GM18508 (cell line): Measurements from ENCODE around the gene FYN.

Experiments used
- ATAC-seq: cut with Tn5 transposase; IDR thresholded peaks from one replicate; pipeline ENCODE4 v1.9.1; 2021; ENCODE audit warnings: moderate number of reproducible peaks; ENCODE audit not compliant: insufficient read depth, unreplicated experiment

Gene FYN

GRCh38 chr6:111716325-111716724, 156.9 kb downstream of the FYN start:
- ATAC-seq = no peak

- no peak for ATAC-seq
Measured at GRCh38 chr6:111715321-111715720, 157.9 kb downstream of the FYN start.

DNA sequence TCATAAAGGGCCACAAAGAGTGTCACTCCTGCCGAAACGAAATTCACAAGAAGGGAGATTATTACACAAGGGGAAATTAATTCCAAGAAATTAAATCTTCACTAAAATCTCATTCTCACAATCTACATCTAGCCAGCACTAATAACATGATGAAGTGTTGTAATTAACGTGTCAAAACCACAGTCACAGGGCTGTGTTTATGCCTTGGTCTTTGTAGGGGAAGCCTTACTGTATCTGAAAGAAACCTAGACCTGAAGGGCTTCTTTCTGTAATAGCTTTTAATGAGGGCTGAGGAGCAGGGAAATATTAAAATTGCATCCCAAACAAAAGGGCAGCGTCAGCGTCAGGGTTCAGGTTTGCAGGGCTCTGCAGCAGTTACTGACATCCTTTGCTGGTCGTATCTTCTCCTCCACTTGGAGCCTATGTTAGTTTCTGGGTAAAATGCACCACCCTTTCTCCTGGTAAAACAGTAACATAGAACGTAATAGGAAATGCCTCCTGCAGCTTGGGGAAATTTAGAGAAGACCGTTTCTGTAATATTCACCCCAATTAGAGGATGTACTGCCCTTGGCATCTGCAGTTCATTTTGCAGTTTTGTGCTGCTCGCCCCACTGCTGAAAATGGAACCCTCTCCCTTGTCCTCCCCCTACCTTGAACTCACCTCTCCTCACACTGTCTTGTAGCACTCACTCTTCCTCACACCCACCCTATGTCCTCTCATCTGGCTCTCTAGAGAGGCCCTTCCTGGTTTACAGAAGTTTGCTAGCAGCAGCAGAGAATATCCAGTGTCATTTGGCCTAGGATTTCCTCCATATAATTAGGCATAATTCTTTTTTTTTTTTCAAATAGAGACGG, 158.6 kb downstream of the FYN start:
- ATAC-seq = no peak

- no peak for ATAC-seq
Measured at GRCh38 chr6:111713811-111714210, 159.4 kb downstream of the FYN start.

- ATAC-seq = no peak
Measured at GRCh38 chr6:111713236-111713635, 160.0 kb downstream of the FYN start.

- ATAC-seq = no peak
Measured at GRCh38 chr6:111711984-111712752, 161.1 kb downstream of the FYN start.

GRCh38 chr6:111711476-111711875, 161.8 kb downstream of the FYN start:
- ATAC-seq = no peak

DNA sequence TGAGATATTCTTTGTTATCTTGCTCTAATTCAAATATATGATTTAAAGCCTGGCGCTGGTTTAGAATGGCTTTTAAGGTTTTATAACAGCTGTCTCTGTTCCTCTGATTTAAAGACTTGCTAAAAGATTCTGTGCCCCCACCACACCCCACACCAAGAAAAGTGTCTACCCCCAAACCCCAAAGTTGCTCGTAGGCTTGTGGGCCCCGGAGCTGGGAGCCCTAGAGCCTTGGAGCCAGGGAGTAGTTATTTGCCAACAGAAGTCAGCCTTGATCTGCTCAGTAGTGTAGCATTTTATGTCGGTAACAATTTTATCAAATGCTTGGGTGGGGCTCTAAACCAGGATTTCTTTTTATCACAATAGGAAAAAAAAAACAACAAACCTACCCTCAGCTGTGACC, 162.3 kb downstream of the FYN start:
- no peak for ATAC-seq

GRCh38 chr6:111710439-111710838, 162.8 kb downstream of the FYN start:
- no peak for ATAC-seq

DNA sequence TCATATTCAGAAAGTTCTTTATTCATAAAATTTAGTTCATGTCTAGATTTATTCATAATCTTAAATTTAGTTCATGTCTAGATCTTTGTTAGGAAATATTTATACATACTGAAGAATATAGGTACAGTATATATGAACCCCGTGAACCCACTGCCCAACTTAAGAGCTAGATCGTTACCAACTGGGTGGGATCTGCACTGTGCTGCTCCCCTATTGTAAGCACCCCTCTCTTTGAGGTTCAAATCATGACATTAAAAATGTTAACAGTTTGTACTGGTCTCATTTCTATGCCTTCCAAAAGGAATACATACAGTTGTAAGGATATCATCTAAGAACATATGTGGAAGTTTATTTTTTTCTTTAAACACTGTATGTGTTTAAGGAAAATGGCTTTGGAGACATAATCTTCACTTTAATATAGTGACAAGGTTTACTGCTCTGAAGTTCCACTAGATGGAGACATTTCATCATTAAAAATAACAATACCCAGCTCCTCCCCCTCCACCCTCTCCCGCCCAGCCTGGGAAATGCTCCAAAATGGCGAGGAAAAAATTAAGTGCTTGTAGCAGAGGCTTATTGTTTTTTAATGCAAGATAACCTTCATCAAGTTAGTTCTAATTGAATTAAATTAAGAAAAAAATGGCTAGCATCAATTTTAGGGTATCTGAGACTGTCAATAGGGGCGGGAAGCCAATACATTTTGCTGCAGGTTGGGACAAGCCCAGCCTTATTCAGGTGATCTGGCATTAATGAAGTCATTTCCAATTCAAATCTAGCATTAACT, 163.4 kb downstream of the FYN start:
- ATAC-seq = peak; percentile 89

DNA sequence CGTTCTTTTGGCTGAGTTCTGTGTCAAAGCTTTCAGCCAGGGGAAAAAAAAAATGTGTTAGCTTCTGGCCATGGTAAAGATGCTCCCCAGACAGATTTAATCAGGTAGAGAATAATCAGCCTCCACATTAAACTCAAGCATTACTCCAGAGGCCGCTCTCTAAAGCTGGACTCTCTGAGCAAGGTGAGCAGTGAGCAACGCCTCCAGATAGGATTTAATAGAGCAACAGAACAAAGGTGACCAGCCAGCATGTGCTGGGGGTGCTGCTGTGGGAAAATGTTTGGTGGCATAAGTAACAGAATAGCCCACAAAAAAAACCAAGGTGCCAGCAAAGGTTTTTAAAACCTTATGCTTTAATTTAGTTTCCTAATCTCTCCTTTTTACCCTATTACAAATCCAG, 164.1 kb downstream of the FYN start:
- ATAC-seq = no peak

GRCh38 chr6:111707773-111708172, 165.5 kb downstream of the FYN start:
- ATAC-seq = no peak

DNA sequence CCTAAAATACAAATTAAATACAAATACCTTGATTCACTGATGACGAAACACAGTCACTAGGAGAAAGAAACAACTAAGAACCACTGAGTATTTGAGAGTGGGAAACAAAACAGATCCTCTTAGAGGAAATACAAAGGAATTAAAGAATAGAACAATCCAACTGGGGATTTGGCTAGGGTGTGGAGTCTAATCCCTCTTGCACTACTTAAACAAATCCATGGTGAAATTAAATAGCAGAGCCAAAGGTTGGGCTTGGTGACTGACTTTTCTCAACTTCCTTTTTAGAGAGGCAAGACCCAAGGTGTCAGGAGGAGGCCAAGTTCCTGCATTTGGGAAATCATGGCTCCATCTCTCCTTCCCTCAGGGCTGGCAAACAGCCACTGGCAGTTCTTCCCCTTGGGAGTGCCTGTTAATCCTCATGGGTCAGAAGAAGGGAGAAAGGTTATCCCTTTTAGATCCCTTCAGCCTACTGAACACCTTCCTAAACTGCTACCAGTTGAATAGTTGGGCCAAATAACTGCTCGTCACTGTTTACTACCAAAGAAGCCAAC, 166.3 kb downstream of the FYN start:
- ATAC-seq = no peak

GRCh38 chr6:111703723-111704122, 169.5 kb downstream of the FYN start:
- ATAC-seq = no peak

GRCh38 chr6:111702268-111702667, 171.0 kb downstream of the FYN start:
- no peak for ATAC-seq

DNA sequence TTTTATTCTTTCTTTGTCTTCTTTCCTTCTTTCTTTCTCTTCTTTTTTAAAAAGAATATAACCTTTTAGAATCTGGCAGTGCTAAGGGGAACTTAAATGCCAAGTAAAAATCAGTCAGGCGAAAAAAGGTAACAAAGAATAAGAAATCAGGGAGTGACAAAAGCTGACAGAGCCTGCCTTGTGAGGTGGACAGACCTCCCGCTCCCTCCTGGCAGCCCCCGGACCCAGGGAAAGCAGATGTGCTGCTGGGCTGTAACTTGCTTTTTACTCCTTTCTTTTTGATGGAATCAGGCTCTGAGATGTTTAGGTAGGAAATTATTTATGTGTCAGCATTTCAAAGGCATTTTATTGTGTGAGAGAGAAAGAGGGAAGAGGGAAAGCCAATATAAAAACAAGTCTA, 172.1 kb downstream of the FYN start:
- no peak for ATAC-seq

- ATAC-seq = no peak
Measured at GRCh38 chr6:111700135-111700690, 173.0 kb downstream of the FYN start.

- ATAC-seq = no peak
Measured at GRCh38 chr6:111699123-111699522, 174.1 kb downstream of the FYN start.

DNA sequence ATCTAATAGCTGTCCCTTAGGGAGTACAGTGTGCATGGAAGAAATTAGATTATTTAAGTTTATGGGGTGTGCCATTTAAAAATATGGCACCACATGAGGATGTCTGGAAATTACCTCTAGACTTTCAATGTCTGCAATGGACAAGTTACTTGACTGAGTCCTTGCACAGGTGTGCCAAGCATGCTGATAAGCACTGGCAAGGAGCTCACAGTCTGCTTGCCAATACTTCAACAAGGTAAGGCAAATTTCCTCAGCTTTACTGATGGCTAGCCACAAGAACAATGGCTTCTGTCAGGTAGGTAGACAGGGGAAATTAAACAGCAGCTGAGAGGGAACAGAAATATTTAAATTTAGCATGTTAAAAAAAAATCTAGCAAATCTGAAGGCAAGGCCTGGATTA, 176.4 kb downstream of the FYN start:
- no peak for ATAC-seq
